ENCODE measurements around the gene ZXDC. TPM values are rescaled to one million over a fixed set of nuclear protein-coding genes. Genes with fewer than 3 reads are reported as not detected.

ZXDC gene
- total RNA-seq, 1 donor from 2014 or later = 31.8 TPM

GRCh38 chr3:126412841-126413692 is 62.6 kb downstream of the ZXDC start:
- no peak for TF ChIP-seq CTCF (IDR thresholded peaks at IDR 0.05)
- H3K27ac Mint-ChIP-seq (ENCODE audit: unreplicated experiment) = no peak overlapping the region
- H3K27me3 Mint-ChIP-seq (ENCODE audit: unreplicated experiment) = peaks cover 28% of the 10 kb centered on the region
- peak; percentile 70 for DNase-seq (ENCODE audit: extremely low spot score, unreplicated experiment)
- no peaks in the 10 kb centered on the region for H3K4me1 Mint-ChIP-seq (ENCODE audit: unreplicated experiment)
- H3K9me3 Mint-ChIP-seq (ENCODE audit: unreplicated experiment) = no peaks in the 10 kb centered on the region
- H3K36me3 Mint-ChIP-seq (ENCODE audit: unreplicated experiment) = no peaks in the 10 kb centered on the region
- no peak overlapping the region for H3K4me3 Mint-ChIP-seq (ENCODE audit: unreplicated experiment)

GRCh38 chr3:126408099-126408498 is 67.6 kb downstream of the ZXDC start:
- Mint-ChIP-seq H3K4me3 (ENCODE audit: unreplicated experiment) (no peak overlapping the region), H3K36me3 (ENCODE audit: unreplicated experiment) (no peaks in the 10 kb centered on the region), H3K27ac (ENCODE audit: unreplicated experiment) (no peak overlapping the region), H3K27me3 (ENCODE audit: unreplicated experiment) (peaks cover 41% of the 10 kb centered on the region), H3K9me3 (ENCODE audit: unreplicated experiment) (no peaks in the 10 kb centered on the region), H3K4me1 (ENCODE audit: unreplicated experiment) (no peaks in the 10 kb centered on the region)
- no peak for TF ChIP-seq CTCF (IDR thresholded peaks at IDR 0.05)
- no peak for DNase-seq (ENCODE audit: extremely low spot score, unreplicated experiment)

- H3K36me3 Mint-ChIP-seq (ENCODE audit: unreplicated experiment) = no peaks in the 10 kb centered on the region
- H3K4me1 Mint-ChIP-seq (ENCODE audit: unreplicated experiment) = no peaks in the 10 kb centered on the region
- no peak for DNase-seq (ENCODE audit: extremely low spot score, unreplicated experiment)
- H3K27ac Mint-ChIP-seq (ENCODE audit: unreplicated experiment) = no peak overlapping the region
- H3K9me3 Mint-ChIP-seq (ENCODE audit: unreplicated experiment) = no peaks in the 10 kb centered on the region
- no peak for TF ChIP-seq CTCF (IDR thresholded peaks at IDR 0.05)
- H3K4me3 Mint-ChIP-seq (ENCODE audit: unreplicated experiment) = no peak overlapping the region
- H3K27me3 Mint-ChIP-seq (ENCODE audit: unreplicated experiment) = peaks cover 45% of the 10 kb centered on the region
Measured at GRCh38 chr3:126407412-126408044, 68.2 kb downstream of the ZXDC start.

- Mint-ChIP-seq H3K27me3 (ENCODE audit: unreplicated experiment) (peaks cover 43% of the 10 kb centered on the region), H3K9me3 (ENCODE audit: unreplicated experiment) (no peaks in the 10 kb centered on the region), H3K36me3 (ENCODE audit: unreplicated experiment) (no peaks in the 10 kb centered on the region), H3K27ac (ENCODE audit: unreplicated experiment) (no peak overlapping the region), H3K4me1 (ENCODE audit: unreplicated experiment) (no peaks in the 10 kb centered on the region), H3K4me3 (ENCODE audit: unreplicated experiment) (no peak overlapping the region)
- no peak for TF ChIP-seq CTCF (IDR thresholded peaks at IDR 0.05)
- peak; percentile 77 for DNase-seq (ENCODE audit: extremely low spot score, unreplicated experiment)
Measured at GRCh38 chr3:126406389-126407296, 69.0 kb downstream of the ZXDC start.

Data from osteocyte (in vitro differentiated cells).